Activated CD4-positive, alpha-beta T cell treated with anti-CD3 and anti-CD28 coated beads, Interleukin-10, Interleukin-2, amounts not matched to agents 100 ng/mL and 50 ng/mL, durations not matched to agents 16 hours and 8 hours (primary cell): Measurements from ENCODE around the gene RIMBP3C.
A peak's percentile ranks its signal among the peaks of the same experiment; 100 is the strongest.
"Not testable (repeated sequence)": the region's sequence is repeated elsewhere in the genome, so short reads cannot be mapped to it uniquely, and the experiment has no call there.

Experiments
- DNase-seq: peaks from one replicate; pipeline ENCODE4 v3.0.0-alpha.2; 2020

Gene RIMBP3C

DNA sequence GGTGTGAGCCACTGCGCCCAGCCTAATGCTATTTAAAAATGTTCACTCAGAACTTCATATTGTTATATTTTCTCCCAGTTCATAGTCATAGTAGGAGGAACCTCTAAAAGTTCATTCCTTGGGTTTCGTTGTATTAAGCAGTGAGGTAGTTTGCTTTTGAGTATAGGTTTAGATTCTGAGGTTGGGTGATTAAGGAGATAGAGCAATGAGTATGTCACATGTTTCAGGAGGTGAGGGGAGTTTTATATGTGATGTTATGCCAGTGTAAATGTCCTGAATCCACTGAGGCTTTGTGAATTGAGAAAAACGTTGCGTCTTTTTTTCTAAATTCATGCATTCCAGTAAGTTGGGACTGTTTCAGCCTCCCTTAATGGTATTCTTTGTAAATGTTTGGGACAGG lies 20.4 kb upstream of the RIMBP3C start:
- peak; percentile 60 for DNase-seq

DNA sequence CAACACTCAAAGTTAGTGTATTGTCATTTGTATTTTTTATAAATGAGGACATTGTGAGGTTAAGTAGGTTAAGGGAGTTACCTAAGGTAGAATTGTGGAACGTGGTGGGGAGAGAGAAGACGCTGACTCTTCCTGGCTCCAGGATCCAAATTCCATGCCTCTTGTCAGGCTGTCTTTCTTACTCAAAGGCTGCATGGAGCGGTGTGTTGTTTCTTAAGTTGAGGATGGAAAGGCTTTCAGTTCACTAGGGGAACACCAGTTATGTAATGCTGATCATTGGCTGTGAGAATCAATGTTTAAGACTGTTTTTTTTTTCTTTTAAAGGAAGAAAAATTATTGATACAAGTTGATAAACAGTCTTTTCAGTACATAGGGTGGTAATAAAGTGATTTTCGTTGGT lies 19.1 kb upstream of the RIMBP3C start:
- DNase-seq = no peak

DNA sequence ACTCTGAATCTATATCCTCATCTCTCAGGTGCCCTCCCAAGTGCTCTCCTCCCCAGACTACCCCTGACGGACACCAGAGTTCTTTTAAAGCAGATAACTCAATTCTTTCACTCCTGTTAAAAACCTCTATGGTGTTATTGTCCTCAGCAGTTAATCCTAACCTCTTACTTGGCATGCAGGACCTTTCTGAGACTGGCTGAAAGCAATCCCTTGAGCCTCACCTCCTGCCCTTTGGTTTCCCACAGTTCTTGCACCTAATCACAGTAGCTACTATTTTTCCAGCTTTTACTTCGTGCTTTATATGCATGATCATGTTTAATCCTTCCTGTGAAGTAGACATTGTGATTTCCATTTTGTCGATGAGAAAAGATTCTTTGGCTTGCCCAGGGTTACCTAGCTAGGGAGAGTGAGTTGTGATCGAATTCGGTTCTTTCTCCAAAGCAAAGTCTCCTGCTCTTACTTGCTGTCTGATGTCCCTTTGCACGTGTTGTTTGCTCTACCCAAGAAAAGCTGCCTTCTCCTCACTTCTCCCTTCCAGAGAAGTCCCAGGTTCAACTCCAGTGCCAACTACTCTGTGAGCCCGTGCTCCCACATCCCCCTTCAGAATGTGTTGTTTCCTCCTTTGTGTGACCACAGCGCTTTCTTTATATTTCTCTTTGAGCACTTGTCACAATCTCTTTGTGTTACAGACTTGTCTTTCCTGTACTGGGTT lies 18.4 kb upstream of the RIMBP3C start:
- peak; percentile 39 for DNase-seq

DNA sequence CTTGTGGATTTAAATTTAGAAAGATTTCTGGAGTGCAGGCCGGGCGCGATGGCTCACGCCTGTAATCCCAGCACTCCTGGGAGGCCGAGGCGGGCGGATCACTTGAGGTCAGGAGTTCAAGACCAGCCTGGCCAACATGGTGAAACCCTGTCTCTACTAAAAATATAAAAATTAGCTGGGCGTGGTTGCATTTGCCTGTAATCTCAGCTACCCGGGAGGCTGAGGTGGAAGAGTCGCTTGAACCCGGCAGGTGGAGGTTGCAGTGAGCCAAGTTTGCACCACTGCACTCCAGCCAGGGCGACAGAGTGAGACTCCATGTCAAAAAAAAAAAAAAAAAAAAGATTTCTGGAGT lies 17.8 kb upstream of the RIMBP3C start:
- DNase-seq = not testable (repeated sequence)

DNA sequence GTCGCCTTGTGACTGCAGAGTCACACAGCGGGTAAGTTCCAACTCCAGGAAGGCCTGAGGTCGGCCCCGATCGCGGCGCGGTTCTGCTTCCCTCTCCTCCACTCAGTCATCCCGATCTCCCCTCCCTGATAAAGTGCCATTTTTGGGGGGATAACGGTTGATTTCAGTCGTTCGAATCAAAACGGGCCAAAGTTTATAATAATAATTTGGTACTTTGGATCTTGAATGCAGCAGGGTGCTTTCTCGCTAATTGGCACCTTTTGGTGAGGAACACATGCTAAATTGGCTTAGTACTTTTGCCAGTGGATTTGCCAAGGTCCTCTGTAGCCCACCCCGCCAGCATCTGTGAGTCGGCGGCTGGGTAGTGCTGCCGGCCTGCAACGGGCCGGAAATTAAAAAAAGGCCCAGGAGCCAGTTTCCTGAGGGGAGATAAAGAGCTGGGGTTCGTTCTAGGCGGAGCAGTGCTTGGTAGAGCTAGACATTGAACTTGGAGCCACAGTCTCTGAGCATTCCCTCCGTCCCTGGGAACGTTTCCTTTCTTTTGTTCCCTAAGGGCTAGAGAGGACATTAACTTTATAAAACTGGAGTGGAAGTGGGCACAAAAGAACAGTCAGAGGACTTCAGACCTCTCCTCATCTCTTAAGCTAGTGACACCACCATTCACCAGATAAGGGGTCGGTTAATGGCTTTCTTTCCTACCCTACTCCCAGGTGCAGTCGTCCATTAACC lies 17.2 kb upstream of the RIMBP3C start:
- DNase-seq = peak; percentile 52

DNA sequence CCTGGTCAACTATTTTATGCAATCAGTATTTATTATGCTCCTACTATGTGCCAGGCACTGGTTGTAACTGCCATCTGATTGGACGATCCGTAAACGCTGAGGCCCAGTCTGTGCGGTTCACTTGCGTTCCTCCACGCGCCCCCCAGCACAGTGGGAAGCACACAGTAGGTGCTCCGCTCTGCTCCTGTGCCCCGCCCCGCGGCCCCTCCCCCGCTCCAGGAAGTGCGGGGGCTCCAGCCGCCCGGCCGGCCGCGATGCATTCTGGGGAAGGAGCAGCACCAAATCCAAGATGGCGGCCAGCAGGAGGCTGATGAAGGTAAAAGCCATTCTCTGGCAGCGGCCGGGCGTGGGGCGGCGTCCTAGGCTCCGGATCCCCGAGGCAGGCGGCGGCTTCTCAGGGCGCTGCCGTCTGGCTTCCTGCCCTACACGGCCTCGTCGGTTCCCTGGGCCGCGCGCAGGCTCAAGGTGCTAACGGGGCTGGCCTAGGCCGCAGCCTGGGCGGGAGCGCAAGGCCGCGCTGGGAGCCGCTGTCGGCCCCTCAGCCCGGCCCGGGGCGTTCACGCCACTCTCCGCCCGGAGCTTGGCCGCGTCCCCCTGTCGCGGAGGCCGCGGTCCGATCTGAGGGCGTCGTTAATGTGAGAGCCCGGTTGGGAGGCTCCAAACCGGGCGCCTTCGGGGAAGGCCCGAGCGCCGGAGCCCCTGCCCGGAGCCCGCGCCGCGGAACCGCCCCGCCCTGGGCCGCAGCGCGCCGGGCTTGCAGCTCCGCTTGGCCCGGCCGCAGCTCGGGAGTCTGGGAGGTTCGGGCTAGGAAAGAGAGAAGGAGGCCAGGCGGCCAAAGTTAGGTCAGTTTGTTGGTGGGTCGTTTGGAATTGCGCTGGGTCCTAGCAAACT lies 16.4 kb upstream of the RIMBP3C start, which contains the start of gene UBE2L3:
Gene UBE2L3 (plus strand): TSS at position 259 of the 891 bp plus-strand sequence. CDS start 31 bp downstream, at position 290.
- DNase-seq = peak; percentile 91

DNA sequence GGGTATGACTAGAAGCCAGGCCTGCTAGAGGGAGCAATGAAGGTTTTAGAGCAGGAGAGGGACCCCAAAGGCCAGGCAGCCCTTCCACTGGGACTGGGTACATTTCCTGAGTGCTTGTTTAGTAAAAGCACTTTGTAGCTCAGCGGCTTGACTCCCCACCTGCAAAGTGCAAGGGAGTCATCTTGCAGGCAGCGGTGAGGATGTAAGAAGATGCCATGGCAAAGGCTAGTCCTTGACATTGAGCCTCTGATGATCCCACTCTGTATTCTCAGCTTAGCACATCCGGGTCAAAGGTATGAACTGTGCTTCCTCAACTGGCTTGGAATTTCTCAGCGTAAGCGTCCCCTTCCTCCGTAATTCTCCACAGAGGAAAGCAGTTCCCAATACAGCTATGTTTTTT lies 13.2 kb upstream of the RIMBP3C start:
- DNase-seq = no peak

DNA sequence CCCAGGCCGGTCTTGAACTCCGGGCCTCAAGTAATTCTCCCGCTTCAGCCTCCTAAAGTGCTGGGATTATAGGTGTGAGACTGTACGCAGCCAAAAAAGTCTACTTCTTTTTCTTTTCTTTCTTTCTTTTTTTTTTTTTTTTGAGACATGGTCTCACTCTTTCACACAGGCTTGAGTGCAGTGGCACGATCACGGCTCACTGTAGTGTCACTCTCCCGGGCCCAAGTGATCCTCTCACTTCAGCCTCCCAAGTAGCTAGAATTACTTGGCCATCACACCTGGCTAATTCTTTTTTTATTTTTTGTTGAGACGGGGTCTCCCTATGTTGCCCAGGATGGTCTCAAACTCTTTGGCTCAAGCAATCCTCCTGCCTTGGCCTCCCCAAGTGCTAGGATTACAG lies 12.7 kb upstream of the RIMBP3C start:
- no peak for DNase-seq

DNA sequence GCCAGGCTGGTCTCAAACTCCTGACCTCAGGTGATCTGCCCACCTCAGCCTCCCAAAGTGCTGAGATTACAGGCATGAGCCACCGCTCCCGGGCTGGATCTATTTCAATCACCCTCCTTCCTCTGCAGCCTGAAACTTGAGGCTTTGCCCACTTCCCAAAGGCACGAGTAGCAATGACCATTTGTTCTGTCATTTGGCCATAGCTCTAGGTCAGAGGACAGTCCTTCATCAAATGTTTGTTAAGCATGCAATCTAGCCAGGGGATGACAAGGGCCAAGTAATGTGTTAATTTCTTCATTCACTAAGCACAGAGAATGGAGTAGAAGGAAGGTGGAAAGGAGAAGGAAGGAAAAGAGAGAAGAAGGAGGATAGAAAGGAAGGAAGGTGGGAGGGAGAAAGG lies 9.4 kb upstream of the RIMBP3C start:
- DNase-seq = not testable (repeated sequence)

DNA sequence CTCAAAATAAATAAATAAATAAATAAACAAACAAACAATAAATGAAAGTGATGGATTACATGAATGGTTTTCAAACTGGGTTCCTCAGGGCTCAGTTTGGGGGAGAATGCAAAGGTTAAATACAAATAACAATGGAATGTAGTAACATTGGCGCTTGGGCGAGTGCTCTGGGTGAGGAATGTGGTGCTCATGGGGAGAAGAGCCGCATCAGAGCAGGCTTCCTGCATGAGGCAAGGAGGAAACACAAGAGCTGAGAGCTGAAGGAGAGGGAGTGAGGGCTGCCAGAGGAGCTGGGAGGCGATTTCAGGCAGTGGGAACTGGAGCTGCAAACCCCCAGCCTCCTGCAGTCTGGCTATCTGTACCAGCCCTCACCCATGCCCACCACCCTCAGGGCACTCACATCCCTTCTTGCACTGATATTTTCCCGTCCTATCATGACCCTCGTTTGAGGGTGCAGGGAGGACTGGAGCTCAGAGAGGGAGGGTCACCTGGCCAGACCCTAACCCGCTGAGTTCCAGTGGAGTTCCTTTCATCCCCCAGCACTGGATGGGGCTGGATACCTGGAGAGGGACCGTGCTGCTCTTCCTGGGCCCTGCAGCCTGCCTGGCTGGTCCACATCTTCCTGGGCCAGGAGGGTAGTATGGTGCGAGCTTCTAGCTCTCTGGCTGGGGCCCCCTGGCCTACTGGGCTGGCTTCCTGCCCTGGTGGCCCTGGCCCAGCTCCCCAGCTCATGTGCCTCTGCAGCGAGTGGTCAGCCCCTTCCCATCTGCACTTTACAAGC lies 8.3 kb upstream of the RIMBP3C start:
- not testable (repeated sequence) for DNase-seq

DNA sequence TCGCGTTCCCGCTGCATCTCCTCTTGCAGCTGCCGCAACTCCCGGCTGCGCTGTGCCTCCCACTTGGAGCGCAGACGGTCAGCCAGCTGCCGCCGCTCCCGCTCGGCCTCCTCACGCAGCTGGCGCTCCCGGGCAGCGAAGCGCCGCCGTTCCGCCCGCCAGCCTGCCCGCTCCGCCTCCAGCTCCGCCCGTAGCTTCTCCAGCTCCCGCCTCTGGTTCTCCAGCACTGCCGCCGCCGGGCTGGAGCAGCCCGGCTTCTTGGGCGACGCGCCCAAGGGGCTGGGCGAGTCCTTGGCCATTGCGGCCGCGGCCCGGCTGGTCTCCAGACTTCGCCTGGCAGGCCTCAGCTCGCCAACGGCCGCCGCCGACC lies 598 bp downstream of the RIMBP3C start:
- DNase-seq = not testable (repeated sequence)

DNA sequence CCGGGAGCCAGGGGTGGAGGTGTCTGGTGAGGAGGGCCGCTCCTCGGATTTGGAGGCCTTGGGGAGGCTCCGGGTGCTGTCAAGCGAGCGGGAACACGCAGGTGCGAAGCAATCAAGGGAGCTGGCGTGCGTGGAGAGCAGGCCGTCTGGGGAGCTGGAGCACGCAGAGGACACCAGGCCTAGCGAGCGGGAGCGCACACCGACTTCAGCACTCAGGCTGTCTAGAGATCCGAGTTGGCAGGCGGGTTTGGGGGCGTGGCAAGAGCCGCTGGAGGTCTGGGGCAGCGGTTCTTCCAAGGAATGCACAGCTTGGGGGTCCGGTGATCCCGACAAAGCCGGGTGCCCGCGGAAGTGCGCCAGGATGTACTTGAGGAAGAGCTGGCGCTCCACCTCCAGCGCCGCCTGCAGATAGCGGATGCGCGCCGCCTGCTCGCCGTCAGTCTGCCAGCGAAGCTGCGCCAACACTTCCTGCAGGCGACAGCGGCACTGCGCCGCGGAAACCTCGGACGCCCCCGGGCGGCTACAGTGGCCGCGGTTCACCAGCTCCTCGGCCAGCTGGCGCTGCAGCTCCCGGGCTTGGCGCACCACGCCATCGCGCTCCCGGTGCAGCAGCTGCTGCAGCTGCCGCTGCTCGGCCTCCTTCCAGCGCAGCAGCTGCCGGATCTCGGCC lies 1.1 kb downstream of the RIMBP3C start:
- DNase-seq = not testable (repeated sequence)

DNA sequence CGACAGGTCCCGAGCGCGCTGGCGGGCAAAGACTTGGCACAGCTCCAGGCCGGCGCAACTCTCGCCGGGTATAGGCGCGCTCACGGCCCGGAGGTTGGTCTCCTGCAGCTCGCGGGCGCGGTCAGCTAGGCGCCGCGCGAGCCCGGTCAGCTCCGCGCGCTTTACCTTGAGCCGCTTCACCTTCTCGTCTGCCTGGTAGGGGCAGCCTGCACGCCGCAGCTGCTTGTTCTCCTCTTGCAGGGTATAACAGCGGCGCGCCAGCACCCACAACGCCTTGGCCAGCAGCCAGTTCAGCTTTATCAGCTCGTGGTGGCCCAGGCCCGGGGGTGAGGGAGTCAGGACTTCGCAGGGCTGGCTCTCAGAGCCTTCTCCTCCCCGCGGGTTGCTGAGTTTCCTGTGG lies 1.7 kb downstream of the RIMBP3C start:
- DNase-seq = not testable (repeated sequence)

DNA sequence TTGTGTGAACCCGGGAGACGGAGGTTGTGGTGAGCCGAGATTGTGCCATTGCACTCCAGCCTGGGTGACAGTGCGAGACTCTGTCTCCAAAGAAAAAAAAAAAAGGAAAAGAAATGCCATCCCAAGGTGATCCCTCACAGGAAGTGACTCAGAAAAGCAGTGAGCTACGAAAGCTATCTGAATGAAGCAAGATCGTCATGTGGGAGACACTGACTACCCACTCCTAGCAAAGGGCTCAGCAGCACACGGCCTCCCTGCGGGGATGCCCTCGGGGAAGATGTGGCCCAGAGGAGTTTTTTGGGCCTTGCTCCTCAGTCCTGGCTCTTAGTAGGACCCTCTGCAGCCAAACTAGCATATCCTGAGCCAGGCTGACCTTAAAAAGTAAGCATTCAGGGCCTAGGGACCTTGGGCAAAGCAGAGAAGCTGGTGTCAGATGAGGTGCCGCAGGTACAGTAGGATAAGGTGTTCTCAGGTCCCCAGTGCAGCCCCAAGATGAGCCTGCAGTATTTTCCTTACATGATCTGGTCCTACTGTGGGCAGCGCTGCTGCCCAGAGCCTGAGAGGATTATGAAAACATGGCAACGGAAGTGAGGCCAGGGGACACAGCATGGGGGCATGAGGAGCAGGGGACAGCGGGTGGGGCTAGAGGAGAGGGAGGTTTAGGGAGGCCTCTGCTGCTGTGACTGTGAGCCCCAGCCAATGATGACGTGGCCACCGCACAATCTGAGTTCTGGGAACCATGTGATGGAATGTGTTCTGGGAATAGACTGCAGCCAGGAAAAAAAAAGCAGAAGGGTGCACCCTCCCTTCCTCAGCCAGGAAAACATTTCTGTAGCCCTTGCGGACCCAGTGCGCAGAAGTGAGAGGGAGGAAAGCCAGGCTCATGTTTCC lies 6.6 kb downstream of the RIMBP3C start:
- not testable (repeated sequence) for DNase-seq

DNA sequence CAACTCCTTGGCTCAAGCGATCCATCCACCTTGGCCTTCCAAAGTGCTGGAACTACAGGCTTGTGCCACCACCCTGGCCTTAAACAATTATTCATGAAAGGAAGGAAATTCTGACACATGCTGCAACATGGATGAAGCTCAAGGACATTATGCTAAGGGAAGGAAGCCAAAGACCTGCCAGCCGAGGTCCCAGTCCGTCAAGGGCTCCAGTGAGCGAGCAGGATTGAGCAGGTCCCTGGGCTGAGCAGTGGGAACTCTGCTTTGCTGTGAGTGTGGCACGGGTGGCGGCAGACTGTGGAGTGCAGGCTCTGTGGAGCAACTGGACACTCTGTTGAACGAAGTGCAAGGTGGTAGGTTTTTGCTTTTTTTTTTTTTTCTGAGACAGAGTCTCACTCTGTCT lies 11.4 kb downstream of the RIMBP3C start:
- not testable (repeated sequence) for DNase-seq

DNA sequence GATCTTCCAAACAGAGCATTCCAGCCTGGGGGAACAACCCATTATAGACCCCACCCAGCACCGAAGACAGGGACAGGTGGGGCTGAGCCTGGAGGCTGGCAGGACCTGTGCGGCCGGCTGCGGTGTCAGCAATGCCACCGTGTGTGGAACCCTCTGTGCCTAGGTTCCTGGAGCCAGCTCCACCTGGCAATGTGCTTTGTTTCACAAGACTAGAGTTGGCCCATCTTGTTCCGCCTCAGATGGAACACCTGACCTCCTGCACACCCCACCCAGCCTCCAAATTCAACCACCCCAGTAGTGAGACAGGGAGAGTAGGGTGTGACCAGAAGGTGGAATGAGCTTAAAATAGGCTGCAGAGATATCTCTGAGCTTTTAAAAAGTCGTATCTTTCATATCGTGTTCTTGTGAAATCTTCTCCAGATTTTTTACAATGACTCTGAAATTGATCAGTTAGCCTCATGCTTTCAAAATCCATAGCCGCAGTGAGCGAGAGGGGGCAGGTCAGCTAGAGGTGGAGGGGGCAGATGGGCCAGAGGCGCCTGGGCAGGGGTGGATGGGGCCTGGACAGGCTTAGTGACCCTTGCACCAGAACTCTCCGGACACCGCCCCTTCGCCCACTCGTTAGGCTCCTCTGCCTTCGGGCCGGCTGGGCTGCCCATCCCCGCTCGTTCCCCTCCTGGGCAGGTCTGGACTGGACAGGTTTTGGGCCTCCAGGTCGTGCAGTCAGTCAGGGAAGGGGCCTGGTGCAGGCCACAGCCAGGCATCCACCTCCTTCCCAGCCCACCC lies 18.2 kb downstream of the RIMBP3C start:
- DNase-seq = not testable (repeated sequence)

DNA sequence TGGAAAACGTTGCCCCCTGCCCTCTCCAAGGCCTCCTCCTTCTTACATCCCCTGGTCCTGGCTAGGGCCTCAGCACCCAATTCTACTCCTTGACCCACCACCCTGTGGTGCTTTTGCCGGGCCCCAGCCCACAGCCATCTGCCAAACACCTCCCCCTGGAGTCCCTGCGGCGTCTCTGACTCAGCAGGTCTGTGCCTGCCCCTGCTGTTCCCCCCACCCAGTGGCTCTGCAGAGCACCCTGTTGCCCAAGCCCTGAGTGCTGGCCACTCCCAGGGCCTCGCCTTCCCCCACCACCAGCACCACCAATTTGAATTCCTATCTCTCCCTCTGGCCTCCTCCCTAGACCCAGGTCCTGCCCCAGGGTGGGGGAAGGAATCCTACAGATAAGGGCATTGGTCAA lies 19.7 kb downstream of the RIMBP3C start:
- not testable (repeated sequence) for DNase-seq

DNA sequence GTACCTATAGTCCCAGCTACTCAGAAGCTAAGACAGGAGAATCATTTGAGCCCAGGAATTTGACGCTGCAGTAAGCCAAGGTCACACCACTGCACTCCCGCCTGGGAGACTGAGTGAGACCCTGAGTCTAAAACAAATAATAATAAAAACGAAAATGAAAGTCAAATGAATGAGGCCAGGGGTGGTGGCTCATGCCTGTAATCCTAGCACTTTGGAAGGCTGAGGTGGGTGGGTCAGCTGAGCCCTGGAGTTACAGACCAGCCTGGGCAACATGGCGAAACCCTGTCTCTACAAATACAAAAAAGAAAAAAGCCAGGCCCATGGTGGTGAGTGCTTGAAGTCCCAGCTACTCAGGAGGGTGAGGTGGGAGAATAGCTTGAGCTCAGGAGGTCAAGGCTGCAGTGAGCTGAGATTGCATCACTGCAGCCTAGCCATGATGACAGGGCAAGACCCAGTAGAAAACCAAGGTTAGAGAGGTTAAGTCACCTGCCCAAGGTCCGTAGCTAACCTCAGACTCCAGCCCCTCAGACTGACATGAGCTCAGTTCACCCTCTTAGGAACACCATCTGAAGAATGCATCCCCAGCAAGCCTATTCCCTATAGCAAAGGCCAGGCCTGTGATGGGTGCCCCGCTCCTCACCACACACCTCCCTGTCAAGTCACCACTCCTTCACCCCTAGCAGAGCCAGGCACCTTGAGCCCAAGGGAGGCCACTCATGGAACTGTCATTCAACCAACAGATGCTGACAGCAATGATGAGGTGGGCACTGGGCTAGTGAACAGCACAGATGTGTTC lies 24.4 kb downstream of the RIMBP3C start:
- DNase-seq = not testable (repeated sequence)
